ENCODE measurements around the gene ADAM22.

DNA sequence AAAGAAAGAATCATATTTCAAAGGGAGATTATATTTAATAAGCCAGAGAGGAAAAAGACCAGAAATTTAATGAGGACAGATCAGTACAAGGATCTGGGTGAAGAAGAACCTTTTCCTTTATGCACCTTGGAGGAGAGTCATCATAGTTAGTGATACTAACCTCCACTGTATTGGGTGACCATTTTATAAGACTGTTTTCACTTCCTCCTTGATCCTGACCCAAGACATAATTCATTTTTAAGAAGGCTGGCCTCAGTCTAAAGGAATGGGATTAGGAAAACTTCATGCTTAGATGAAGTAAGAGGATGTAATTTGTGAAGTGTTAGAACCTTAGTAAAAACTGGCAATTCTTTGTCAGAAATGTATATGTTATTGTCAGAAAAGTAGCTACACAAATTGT lies 68.6 kb downstream of the ADAM22 start:
- TF ChIP-seq, protein P1, sequence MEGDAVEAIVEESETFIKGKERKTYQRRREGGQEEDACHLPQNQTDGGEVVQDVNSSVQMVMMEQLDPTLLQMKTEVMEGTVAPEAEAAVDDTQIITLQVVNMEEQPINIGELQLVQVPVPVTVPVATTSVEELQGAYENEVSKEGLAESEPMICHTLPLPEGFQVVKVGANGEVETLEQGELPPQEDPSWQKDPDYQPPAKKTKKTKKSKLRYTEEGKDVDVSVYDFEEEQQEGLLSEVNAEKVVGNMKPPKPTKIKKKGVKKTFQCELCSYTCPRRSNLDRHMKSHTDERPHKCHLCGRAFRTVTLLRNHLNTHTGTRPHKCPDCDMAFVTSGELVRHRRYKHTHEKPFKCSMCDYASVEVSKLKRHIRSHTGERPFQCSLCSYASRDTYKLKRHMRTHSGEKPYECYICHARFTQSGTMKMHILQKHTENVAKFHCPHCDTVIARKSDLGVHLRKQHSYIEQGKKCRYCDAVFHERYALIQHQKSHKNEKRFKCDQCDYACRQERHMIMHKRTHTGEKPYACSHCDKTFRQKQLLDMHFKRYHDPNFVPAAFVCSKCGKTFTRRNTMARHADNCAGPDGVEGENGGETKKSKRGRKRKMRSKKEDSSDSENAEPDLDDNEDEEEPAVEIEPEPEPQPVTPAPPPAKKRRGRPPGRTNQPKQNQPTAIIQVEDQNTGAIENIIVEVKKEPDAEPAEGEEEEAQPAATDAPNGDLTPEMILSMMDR (IDR thresholded peaks at IDR 0.05; ENCODE audit: insufficient read depth, low read length, poor library complexity, severe bottlenecking), result no peak
- TF ChIP-seq EZH2phosphoT487 (conservative IDR thresholded peaks at IDR 0.05; ENCODE audit: low read length), result no peak
